Neural cell (in vitro differentiated cells): Measurements from ENCODE around the gene SYNJ1.

Experiments
- EP300 ChIP-seq: fragments of 450-650 bp; conservative IDR thresholded peaks from 2 replicates; pipeline ENCODE4 v1.6.1; 2014; ENCODE audit warnings: antibody characterized with exemption, mild to moderate bottlenecking, moderate library complexity; ENCODE audit not compliant: poor library complexity, severe bottlenecking
- EZH2 ChIP-seq: fragments of 200-600, 300-800 bp; shearing (Covaris generic), sonication (generic); IDR thresholded peaks from 2 replicates; pipeline ENCODE4 v1.6.1; 2014; ENCODE audit warnings: antibody characterized with exemption, low read length, borderline replicate concordance, mild to moderate bottlenecking; ENCODE audit not compliant: insufficient read depth, poor library complexity, severe bottlenecking
- POLR2AphosphoS5 ChIP-seq: IDR thresholded peaks from 2 replicates; pipeline ENCODE4 v1.6.1; 2012
- RAD21 ChIP-seq: fragments of 450-650 bp; conservative IDR thresholded peaks from 2 replicates; pipeline ENCODE4 v1.6.1; 2014; ENCODE audit warnings: antibody characterized with exemption, mild to moderate bottlenecking, moderate library complexity
- SMC3 ChIP-seq: fragments of 450-650 bp; conservative IDR thresholded peaks from 2 replicates; pipeline ENCODE4 v1.6.1; 2014; ENCODE audit warnings: antibody characterized with exemption, mild to moderate bottlenecking, moderate library complexity; ENCODE audit not compliant: poor library complexity
- TAF1 ChIP-seq: IDR thresholded peaks from 2 replicates; pipeline ENCODE4 v1.6.1; 2012; ENCODE audit warnings: low read depth
- TF ChIP-seq, protein P1 (sequence below): fragments of 450-650 bp; IDR thresholded peaks from 2 replicates; pipeline ENCODE4 v1.5.1; 2014; ENCODE audit warnings: antibody characterized with exemption, mild to moderate bottlenecking, moderate library complexity; ENCODE audit not compliant: poor library complexity, severe bottlenecking

GRCh38 chr21:32645261-32646182 lies 82.3 kb downstream of the SYNJ1 start:
- TF ChIP-seq EP300 (no peak), SMC3 (no peak), TAF1 (no peak), RAD21 (no peak), EZH2 (no peak), POLR2AphosphoS5 (no peak)
- TF ChIP-seq, protein P1, sequence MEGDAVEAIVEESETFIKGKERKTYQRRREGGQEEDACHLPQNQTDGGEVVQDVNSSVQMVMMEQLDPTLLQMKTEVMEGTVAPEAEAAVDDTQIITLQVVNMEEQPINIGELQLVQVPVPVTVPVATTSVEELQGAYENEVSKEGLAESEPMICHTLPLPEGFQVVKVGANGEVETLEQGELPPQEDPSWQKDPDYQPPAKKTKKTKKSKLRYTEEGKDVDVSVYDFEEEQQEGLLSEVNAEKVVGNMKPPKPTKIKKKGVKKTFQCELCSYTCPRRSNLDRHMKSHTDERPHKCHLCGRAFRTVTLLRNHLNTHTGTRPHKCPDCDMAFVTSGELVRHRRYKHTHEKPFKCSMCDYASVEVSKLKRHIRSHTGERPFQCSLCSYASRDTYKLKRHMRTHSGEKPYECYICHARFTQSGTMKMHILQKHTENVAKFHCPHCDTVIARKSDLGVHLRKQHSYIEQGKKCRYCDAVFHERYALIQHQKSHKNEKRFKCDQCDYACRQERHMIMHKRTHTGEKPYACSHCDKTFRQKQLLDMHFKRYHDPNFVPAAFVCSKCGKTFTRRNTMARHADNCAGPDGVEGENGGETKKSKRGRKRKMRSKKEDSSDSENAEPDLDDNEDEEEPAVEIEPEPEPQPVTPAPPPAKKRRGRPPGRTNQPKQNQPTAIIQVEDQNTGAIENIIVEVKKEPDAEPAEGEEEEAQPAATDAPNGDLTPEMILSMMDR = no peak
